LNCAP (cell line): Measurements from ENCODE around the gene SNRNP25.

Source experiments
- CTCF ChIP-seq: fragments of 450-650 bp; IDR thresholded peaks from 2 replicates; pipeline ENCODE4 v1.5.1; 2017; ENCODE audit warnings: mild to moderate bottlenecking

The SNRNP25 gene

DNA sequence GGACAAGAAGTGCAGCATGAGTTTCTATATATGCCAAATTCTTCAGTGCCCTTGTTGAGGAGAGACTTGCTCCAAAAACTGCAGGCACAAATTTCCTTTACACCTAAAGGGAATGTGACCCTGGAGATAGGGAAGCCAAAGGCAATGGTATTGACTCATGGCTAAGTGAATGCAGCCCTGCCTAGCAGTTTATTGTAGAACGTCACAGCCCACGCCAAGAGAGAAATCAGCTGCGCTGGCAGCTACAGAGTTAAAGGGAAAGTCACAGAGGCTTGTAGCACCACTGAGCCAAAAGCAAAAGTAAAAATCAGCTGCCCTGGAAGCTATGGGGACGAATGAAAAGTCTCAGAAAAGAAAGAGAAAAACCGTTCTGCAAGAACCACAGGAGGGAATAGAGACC, 10.3 kb upstream of the SNRNP25 start:
- no peak for TF ChIP-seq CTCF

- no peak for TF ChIP-seq CTCF
These were observed 9.0 kb upstream of the SNRNP25 start for GRCh38 chr16:44655-45054.

DNA sequence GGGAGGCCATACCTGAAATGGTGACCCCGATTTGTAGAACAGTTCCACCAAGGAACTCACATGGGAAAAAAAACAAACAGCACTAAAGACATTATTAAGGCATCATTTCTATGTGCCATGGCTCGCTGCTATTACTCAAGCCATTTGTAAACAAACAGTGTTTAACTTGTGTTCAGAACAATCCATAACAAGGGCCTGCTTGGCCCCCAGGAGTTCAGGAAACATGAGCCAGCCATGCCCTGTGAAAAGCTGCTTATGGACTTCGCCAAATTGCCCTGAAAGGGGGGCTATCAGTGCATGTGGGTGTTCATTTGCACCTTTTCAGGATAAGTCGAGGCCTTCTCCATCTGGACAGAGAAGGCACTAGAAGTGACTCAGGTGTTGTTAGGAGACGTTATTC, 8.2 kb upstream of the SNRNP25 start:
- TF ChIP-seq CTCF: no peak

DNA sequence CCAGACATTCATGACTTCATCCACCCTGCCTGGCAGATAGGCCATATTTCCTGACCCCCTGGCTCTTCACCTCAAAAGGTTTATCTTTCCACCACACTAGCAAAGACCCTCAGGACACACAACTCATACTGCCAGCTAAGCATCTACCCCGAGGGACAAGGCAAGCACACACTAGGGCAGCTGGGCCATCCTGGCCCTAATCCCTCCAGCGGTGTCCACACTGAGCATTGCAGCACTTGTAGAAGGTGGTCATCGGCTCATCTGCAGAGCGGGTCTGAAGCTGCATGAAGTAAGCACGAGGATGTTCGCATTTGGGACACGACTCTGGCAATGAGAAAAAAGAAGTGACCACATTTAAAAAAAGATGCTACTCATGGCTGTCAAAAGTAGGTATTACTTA, 6.4 kb upstream of the SNRNP25 start:
- no peak for TF ChIP-seq CTCF

GRCh38 chr16:50769-51591, 2.6 kb upstream of the SNRNP25 start:
- TF ChIP-seq CTCF: no peak

- TF ChIP-seq CTCF: no peak
These were observed 581 bp downstream of the SNRNP25 start for GRCh38 chr16:54237-54581.

DNA sequence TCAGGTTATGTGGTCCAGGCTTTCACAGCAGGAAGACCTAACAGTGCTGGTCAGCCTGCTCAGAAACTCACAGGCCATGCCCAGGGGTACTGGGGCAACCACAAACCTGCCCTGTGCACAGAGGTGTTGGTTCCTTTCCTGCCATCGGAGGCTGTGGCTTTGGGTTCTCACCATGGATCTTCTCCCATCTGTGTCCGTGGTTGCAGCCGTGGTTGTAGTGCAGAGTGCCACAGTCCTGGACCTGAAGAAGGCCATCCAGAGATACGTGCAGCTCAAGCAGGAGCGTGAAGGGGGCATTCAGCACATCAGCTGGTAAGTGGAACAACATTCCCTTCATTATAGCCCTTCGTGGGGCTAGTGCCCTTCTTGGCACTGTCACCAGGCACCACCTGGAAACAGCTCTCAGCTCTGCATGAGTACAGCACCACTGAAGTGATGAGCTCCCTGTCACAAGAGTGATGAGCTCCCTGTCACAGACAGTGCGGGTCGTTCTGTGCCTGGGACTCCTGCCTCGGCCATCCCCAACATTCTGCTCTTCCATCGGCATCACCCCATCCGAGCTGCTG, 2.0 kb downstream of the SNRNP25 start:
- TF ChIP-seq CTCF: no peak
